ENCODE measurements around the gene RAB30.

- TF ChIP-seq CTCF (IDR thresholded peaks at IDR 0.05; ENCODE audit: low read depth, low read length) = no peak
- no peak for TF ChIP-seq EZH2phosphoT487 (IDR thresholded peaks at IDR 0.05; ENCODE audit: low read depth)
Measured at GRCh38 chr11:83072350-83073242, 899 bp upstream of the RAB30 start.
